Activated CD8-positive, alpha-beta memory T cell treated with anti-CD3 and anti-CD28 coated beads, Interleukin-2, amount 50 U/mL, for 4 hours (primary cell): ENCODE data around the gene PARL.

Experiments
- DNase-seq: peaks from one replicate; pipeline ENCODE4 v3.0.0-alpha.2; 2020

PARL gene, protein sequence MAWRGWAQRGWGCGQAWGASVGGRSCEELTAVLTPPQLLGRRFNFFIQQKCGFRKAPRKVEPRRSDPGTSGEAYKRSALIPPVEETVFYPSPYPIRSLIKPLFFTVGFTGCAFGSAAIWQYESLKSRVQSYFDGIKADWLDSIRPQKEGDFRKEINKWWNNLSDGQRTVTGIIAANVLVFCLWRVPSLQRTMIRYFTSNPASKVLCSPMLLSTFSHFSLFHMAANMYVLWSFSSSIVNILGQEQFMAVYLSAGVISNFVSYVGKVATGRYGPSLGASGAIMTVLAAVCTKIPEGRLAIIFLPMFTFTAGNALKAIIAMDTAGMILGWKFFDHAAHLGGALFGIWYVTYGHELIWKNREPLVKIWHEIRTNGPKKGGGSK

GRCh38 chr3:183884427-183885296, at the start of gene PARL:
Gene PARL (minus strand): TSS chr3:183884880. CDS start chr3:183884846, 34 bp downstream.
- DNase-seq = peak; percentile 98

- no peak for DNase-seq
Measured at GRCh38 chr3:183933160-183933559, 48.5 kb upstream of the PARL start.

GRCh38 chr3:183931881-183932280, 47.2 kb upstream of the PARL start:
- DNase-seq = no peak

DNA sequence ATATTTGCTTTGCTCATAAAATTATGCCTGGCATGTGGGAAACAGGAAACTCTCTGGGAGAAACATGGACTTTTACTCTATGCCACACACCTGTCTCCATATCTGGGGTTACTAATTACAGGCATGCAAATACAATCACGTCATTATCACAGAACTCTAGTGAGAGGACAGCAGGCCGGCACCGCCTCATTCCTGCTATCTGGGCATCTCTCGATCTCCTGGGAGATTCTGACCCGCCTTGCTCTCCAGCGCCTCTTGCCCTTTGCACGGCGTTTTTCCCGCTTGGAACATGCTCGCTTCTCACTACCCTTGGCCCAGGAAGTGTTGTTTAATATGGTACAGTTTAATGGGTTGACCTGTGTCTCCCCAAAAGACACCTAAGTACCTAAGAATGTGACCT, 45.4 kb upstream of the PARL start:
- DNase-seq = no peak

DNA sequence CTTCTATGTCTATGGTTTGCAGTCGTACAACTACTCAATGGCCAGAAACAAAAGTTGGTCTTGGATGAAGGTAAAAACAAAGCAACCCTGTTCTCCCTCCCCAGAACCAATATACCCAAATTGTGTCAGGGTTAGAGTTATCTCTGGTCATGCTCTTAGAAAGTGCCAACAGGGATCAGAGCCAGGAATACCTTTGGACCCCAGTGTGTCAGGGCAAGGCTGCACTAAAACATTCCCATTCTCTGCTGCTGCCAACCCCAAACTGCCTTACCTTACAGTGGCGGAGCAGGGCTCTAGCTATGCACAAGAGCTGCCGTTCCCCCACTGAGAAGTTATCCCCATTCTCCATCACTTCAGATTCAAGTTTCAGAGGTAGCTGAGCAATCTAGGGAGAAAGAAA, 42.4 kb upstream of the PARL start:
- DNase-seq = no peak

- no peak for DNase-seq
Measured at GRCh38 chr3:183924956-183925355, 40.3 kb upstream of the PARL start.

- no peak for DNase-seq
Measured at GRCh38 chr3:183924543-183924942, 39.9 kb upstream of the PARL start.

- DNase-seq = no peak
Measured at GRCh38 chr3:183922421-183922820, 37.7 kb upstream of the PARL start.

DNA sequence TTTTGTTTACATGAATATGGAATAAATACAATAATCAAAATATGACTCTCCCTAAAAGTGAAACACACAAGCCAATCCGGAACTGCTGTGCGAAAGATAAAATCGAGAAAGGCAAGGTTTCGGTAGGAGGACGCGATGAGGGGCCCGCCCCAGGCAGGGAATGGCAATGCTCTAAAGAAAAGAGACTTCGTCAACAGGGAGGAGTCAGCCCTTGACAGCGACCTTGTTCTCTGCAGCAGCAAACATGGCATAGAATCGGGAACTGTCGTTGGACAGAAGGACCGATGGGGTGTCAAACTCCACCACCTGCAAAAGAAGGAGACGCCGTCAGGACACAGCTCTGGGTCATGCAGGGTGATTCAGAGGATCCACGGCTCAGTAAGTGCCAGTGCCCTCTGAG, 36.4 kb upstream of the PARL start:
- no peak for DNase-seq

- DNase-seq = no peak
Measured at GRCh38 chr3:183920416-183920815, 35.7 kb upstream of the PARL start.

- DNase-seq = no peak
Measured at GRCh38 chr3:183918178-183918577, 33.5 kb upstream of the PARL start.

DNA sequence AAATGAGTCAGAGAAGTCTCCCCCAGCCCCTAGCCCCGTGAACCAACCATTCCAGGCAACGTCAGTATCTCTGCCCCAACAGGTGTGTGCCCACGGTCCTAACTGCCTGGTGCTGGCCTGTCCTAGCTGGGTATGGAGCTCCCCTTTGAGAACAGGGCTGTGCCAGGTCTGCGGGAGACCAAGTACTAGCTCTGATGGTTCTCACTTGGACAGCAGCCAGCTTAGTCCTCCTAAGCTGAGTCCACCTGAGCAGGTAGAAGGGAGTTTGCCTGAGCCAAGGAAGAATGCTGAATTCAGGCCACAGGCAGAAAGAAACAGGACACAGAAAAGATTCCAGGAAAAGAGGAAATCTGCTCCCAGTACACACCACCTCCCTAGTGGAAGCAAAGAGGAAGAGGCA, 33.1 kb upstream of the PARL start:
- DNase-seq = no peak

DNA sequence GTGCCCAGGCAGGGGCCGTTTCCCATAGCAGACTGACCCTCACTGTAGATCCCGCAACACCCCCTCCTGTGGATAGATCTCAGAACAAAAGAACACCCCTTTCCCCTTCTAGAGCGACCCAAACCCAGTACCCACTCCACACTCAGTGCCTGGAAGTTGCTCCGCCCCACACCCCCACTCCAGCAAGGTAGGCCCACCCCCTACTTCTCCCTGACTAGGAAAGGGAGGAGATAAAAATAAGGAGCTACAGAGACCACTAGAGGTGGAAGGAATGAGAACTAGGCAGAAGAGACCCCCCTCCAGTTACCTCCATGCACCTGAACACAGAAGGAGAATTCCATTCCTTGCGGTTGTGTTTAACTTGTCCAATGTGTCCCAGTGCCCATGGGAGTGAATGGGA, 30.2 kb upstream of the PARL start:
- DNase-seq = no peak

DNA sequence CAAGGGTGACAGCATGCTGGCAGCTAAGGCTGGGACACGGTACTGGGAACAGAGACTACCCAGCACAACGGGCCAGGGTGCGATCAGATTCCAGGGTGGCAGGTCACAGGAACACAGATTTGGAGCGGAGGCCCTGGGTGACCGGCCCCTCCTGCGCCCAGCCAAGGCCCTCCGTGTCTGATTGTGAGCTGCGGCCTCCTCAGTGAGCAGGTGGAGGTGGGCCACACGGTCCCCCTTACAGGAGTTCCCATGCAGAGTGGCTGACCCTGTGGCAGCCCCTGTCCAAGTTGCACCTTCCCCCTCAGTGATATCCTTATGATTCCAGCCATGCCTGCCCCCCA, 28.9 kb upstream of the PARL start:
- no peak for DNase-seq

- no peak for DNase-seq
Measured at GRCh38 chr3:183912895-183913579, 28.4 kb upstream of the PARL start.

DNA sequence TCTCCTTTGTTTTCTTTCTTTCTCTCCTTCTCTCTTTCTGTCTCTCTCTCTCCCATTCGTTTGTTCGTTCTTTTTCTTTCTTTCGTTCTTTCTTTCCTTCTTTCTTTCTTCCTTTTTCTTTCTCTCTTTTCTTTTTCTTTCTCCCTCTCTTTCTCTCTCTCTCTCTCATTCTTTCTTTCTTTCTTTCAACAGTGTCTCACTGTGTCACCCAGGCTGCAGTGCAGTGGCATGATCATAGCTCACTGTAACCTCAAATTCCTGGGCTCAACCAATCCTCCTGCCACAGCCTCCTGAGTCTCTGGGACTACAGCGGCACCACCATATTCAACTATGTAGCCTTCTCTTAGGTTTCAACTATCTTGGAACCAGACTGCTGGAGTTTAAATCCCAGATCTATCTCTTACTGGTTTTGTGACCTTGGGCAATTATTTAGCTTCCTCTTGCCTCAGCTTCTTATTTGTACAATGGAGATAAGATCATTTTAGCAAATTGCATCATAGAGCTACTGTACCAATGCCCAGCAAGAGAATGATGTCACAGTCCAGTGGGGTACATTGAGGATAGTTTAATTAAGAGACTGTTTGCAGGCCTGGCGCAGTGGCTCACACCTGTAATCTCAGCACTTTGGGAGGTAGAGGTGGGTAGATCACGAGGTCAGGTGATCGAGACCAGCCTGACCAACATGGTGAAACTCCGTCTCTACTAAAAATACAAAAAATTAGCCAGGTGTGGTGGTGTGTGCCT, 27.3 kb upstream of the PARL start:
- no peak for DNase-seq

DNA sequence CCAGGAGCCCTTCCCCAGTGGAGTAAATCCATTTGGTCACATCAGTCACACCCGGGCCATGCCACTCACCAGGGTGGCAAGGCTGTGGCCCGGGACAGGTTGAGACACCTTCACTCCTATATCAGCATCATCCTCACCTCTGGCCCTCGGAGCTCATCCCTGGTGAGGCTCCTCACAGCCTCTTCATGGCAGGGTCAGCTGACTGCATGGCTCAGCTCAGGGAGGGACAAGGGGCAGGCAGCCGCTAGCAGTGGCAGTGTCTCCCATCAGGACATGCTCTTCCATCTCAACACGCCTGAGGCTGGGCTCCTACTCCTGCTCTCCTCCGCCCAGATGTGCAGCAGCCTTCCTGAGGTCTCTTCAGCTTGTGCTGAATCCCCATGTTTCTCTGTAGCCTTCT, 26.4 kb upstream of the PARL start:
- no peak for DNase-seq

- no peak for DNase-seq
Measured at GRCh38 chr3:183909030-183909600, 24.4 kb upstream of the PARL start.

DNA sequence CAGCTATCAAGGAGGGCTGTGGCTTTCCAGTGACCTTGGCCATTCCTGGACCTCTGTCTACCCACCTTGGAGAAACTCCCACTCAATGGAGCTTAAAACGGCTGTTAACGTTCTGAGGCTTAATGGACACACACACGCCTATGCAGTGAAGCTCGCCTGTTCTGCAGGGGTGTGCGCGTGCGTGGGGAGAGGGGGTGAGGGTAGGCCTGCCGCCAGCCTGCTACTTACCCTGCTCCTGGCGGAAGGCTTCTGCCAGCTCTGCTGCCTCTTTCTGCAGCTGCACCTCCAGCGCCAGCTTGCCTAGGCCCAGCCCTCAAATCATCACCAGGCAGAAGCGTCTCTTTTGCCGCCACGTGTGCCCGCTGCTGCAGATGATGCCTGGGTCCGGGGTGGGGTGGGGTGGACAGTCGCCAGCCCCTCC, 23.2 kb upstream of the PARL start:
- DNase-seq = no peak

DNA sequence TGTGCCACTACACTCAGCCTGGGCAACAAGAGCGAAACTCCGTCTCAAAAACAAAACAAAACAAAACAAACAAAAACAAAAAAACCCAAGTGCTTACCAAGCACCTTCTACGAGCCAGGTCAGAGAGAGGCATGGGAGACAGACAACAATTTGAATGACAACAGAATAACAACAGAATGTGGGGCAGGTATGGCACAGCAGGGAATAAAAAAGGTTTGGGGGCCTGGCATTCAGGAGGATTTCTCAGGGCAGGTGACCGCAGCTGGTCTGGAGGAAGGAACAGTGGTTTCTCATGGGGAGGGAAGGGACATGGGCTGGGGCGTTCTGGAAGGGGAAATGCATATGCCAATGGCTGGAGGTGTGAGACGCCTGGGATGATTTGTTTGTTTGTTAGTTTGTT, 22.5 kb upstream of the PARL start:
- DNase-seq = no peak

GRCh38 chr3:183906234-183906921, 21.7 kb upstream of the PARL start:
- DNase-seq = no peak
